HG03095 (cell line): Measurements from ENCODE around the gene LRP3.
"Not testable (repeated sequence)": the region's sequence is repeated elsewhere in the genome, so short reads cannot be mapped to it uniquely, and the experiment has no call there.

Experiments
- ATAC-seq: cut with Tn5 transposase; IDR thresholded peaks from one replicate; pipeline ENCODE4 v1.9.1; 2021; ENCODE audit warnings: moderate library complexity; ENCODE audit not compliant: unreplicated experiment

Gene LRP3

GRCh38 chr19:33201886-33202545, 7.9 kb downstream of the LRP3 start:
- no peak for ATAC-seq

DNA sequence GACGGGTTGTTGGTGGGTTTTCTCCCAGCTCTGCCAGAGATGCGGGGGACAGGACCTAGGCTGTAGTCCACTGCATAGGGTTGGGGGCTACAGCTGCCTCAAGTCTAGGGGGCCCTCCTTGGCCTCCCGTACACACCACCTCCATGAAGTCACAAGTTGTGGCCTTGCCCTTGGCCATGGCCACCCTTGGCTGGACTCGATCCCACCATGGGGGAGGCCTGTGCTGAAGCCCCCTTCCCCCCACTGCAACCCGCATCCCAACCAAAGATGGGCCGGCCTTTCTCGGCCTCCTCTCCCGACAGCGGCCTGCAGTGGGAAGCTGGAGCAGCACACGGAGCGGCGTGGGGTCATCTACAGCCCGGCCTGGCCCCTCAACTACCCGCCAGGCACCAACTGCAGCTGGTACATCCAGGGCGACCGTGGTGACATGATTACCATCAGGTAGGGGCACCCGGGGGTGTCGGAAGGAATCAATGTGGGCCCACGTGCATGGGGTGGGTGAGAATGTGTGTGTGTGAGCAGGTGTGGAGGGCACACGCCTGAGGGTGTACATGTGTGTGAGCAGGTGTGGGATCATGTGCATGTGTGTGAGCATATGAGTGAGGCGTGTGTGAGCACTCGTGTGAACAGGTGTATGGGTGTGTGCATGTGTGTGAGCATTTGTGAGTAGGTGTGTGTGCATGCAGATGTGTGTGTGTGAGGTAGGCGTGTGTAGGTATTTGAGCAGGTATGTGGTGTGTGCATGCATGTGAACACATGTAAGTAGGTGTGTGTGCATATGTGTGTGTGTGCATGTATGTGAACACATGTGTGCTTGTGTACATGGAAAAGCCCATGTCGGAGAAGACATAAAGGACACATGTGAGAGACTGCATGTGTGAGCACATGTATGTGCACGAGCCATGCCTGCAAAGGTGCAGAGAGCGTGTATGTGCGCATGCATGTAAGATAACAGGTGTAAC, 8.7 kb downstream of the LRP3 start:
- ATAC-seq: no peak

- ATAC-seq: no peak
Measured at GRCh38 chr19:33203529-33203928, 9.4 kb downstream of the LRP3 start.

DNA sequence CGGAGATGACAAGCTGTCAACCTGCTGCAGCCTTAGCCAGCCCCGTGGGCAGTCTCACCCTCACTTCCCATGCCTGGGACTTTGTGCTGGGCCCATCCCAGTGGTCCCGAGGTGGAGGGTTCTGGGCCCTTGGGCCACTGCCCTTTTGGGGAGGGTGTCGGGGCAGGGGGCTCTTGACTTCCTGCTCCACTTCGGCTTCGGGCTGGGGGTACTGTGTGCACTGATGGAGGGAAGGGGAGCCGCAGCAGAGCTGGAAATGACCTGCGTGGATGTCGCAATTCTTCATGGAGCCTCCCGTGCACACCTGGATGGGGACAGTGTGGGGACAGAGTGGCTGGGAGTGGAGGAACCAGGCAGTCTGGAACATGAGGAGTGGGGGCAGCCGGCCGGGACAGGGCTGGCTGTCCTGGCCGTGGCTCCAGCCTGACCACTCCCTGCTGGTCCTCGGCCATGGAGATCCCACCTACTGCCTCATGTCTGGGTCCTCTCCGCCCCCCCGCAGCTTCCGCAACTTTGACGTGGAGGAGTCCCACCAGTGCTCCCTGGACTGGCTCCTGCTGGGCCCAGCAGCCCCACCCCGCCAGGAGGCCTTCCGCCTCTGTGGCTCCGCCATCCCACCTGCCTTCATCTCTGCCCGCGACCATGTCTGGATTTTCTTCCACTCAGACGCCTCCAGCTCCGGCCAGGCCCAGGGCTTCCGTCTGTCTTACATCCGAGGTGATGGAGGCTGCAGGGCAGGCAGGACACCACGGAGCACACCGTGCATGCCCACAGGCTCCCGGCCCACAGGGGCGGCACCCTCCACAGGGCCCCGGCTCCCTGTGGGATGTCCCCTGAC, 10.2 kb downstream of the LRP3 start:
- no peak for ATAC-seq

GRCh38 chr19:33205110-33205509, 11.0 kb downstream of the LRP3 start:
- no peak for ATAC-seq

- no peak for ATAC-seq
Measured at GRCh38 chr19:33205531-33206260, 11.6 kb downstream of the LRP3 start.

DNA sequence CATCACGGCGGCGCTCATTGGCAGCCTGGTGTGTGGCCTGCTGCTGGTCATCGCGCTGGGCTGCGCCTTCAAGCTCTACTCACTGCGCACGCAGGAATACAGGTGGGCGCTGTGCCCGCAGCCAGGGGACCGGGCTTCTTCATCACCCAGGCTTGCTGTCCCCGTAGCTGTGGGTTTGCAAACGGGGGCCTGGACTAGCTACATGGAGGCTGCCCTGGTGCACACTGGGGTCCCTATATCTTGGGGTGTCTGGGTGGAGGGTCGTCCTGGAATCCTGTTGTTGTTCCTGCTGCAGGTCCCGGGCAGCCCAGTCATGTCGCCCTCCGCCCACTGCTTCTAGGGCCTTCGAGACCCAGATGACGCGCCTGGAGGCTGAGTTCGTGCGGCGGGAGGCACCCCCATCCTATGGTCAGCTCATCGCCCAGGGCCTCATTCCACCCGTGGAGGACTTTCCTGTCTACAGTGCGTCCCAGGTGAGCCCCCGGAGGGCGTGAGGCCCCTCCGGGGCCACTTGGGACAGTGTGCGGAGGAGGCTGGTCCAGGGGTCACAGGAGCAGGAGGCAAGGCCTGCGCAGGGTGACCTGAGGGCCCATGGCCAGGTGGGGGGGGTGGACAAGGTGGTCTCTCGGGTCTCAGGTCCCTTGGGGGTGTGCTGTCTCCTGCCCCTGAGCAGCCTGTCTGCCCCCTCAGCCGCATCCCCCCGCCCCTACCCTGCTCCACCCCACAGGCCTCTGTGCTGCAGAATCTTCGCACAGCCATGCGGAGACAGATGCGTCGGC, 12.3 kb downstream of the LRP3 start:
- no peak for ATAC-seq

DNA sequence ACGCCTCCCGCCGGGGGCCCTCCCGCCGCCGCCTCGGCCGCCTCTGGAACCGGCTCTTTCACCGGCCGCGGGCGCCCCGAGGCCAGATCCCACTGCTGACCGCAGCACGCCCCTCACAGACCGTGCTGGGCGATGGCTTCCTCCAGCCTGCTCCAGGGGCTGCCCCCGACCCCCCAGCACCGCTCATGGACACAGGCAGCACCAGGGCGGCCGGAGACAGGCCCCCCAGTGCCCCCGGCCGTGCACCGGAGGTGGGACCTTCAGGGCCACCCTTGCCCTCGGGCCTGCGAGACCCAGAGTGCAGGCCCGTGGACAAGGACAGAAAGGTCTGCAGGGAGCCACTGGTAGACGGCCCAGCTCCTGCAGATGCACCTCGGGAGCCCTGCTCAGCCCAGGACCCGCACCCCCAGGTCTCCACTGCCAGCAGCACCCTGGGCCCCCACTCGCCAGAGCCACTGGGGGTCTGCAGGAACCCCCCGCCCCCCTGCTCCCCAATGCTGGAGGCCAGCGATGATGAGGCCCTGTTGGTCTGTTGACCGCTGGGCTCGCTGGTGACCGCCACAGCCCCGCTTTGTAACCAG, 13.0 kb downstream of the LRP3 start:
- no peak for ATAC-seq

GRCh38 chr19:33207903-33208302, 13.8 kb downstream of the LRP3 start:
- no peak for ATAC-seq

- no peak for ATAC-seq
Measured at GRCh38 chr19:33208371-33208895, 14.3 kb downstream of the LRP3 start.

- no peak for ATAC-seq
Measured at GRCh38 chr19:33208904-33209849, 15.0 kb downstream of the LRP3 start.

DNA sequence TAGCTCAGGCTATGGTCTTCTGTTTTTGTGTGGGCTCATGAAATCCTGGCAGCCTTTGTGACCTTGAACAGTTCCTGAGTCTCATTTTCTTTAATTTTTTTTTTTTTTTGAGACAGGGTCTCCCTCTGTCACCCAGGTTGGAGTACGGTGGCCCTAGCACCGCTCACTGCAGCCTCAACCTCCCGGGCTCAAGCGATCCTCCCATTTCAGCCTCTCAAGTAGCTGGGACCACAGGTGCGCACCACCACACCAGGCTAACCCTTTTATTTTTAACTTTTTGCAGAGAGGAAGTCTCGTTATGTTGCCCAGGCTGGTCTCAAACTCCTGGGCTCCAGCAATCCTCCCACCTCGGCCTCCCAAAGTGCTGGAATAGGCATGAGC, 15.7 kb downstream of the LRP3 start:
- ATAC-seq: not testable (repeated sequence)

DNA sequence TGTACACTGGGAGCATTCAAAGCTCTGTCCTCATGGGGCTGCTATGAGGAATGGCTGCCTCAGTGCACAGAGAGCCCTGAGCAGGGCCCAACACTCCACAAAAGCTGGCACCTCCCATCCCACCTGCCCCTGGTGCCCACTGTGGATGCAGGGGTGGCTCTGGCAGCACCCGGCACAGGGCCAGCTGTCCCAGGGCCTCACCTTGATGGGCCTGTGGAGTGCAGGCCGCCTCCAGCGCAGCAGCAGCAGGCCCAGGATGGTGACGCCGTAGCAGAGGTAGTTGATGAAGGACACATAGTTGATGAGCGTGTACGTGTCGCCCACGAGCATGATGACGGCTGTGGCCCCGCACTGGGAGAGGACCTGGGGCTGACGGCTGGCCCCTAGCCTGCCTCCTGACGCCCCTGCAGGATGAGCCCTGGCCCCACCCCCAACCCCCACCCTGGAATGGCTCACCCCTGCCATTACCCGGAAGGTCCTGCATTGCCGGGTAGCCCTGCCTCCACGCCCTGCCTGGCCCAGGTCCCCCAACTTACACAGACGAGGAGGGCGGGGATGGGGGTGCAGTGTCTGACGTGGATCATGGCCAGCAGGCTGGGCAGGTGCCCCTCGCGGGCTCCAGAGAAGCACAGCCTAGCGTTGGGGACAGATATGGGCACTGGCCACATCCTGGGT, 16.3 kb downstream of the LRP3 start:
- ATAC-seq: no peak

DNA sequence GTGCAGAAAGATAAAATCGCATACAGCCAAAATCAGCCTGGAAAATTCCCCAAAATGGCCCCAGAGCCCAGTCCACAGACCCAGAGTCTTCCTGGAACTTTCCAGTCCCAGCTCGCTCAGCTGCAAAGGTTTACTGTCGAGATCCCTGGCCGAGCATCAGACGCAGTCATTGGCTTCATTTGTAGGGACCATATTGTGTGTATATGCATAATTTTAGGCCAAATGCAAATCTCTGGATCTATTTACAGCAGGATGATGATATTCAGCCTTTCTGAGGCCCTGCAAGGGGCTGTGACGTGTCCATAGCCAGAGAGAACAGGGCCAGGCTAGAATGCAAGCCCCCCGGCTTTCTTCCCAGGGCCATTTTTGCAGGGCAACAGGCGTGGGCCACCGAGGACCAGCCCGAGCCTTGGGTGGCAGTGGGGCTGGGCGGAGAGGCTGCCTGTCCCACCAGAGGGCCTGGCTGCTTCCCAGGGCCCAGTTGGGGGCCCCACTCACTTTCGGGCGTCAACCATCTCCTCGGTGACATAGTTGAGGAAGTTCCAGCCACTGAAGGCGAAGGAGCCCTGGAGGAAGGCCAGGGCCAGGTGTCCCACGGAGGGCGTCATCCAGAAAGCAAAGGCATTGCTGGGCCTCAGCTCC, 17.8 kb downstream of the LRP3 start:
- no peak for ATAC-seq

DNA sequence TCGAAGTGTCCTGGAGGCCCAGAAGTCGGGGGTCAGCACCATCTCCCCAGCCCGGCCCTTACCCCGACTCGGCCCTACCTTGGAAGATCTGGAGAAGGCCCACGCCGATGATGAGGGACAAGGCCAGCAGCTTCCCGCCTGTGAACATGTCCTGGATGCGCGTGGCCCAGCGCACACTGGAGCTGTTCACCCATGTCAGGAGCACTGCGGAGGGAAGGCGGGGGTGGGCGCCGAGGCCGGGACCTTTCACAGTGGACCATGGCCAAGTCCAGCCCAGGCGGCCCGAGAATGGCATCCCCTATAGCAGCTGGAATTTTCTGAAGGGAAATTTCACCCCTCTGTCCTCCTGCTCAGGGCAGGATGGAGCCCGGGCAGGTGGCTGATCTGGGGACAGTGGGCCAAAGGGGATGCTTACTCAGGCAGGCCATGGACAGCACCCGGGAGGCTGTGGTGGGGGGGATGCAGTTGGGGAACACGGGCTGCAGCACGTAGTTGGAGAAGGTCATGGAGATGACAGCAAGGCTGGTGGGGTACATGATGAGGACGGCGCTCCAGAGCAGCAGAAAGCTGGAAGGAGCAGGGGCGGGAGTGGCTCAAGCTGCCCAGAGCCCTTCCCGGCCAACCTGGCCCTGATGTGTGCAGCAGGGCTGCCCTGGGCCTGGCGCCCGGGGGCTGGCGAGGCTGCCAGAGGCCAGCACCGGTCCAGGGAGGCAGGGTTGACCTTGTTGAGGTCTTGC, 18.5 kb downstream of the LRP3 start:
- no peak for ATAC-seq

DNA sequence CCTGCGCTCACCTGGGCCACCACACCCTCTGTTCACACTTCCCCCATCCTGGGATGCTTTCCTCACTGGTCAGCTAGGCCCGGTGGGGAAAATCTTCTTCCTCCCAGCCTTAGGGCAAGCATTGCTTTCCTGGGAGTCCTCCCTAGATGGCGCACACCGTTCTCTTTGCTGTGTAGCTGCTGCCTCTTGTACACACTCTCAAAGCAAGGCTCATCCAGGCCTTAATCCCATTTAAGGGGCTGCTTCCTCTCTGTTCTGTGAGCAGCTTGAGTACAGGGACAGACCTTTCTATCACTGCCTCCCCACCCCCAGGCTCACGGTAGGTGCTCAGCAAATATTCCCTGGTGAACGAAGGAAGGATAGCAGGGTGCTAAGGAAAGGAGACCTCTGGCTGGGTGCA, 20.5 kb downstream of the LRP3 start:
- no peak for ATAC-seq
